Spleen (tissue), 11 donors: Measurements from ENCODE around the gene PEX7. TPM values are rescaled to one million over a fixed set of nuclear protein-coding genes. Genes with fewer than 3 reads are reported as not detected.

Source experiments
- DNase-seq: peaks from one replicate; pipeline ENCODE4 v3.0.0-alpha.2; 2020
- H3K27ac ChIP-seq, 8 donors: fragments of 200-600 bp; sonication (generic) in 7 of 8; 1 replicate in 4 of 8; 2 replicates in 4 of 8; pipeline versions ENCODE4 v1.5.0 to v1.8.0; 2016 to 2021; ENCODE audit warnings: inconsistent platforms in 4 of 8, mild to moderate bottlenecking in 4 of 8, moderate library complexity in 1 of 8
- H3K27me3 ChIP-seq, 7 donors: fragments of 200-600 bp; sonication (generic) in 6 of 7; replicated peaks in 1 of 7; 1 replicate in 4 of 7; 2 replicates in 3 of 7; pipeline versions ENCODE4 v1.5.0 to v1.8.0; 2016 to 2021; ENCODE audit warnings: inconsistent platforms in 3 of 7, mild to moderate bottlenecking in 1 of 7
- H3K36me3 ChIP-seq, 6 donors: fragments of 200-600 bp; sonication (generic) in 5 of 6; 1 replicate in 4 of 6; 2 replicates in 2 of 6; pipeline versions ENCODE4 v1.5.0 to v1.8.0; 2016 to 2021; ENCODE audit warnings: inconsistent platforms in 2 of 6
- H3K4me1 ChIP-seq, 6 donors: fragments of 200-600 bp; sonication (generic) in 5 of 6; 1 replicate in 3 of 6; 2 replicates in 3 of 6; pipeline versions ENCODE4 v1.5.0 to v1.8.0; 2016 to 2021; ENCODE audit warnings: inconsistent platforms in 3 of 6
- H3K4me3 ChIP-seq, 8 donors: fragments of 200-600 bp; sonication (generic) in 7 of 8; 1 replicate in 4 of 8; 2 replicates in 4 of 8; pipeline versions ENCODE4 v1.5.0 to v1.8.0; 2016 to 2021; ENCODE audit warnings: inconsistent platforms in 4 of 8, mild to moderate bottlenecking in 4 of 8, moderate library complexity in 2 of 8
- H3K9me3 ChIP-seq, 8 donors: fragments of 200-600 bp; sonication (generic) in 7 of 8; 1 replicate in 4 of 8; 2 replicates in 4 of 8; pipeline versions ENCODE4 v1.5.0 to v1.8.0; 2016 to 2021; ENCODE audit warnings: inconsistent platforms in 4 of 8
- POLR2A ChIP-seq, 3 donors: fragments of 450-650 bp; IDR thresholded peaks; one replicate each; pipeline ENCODE4 v1.5.1; 2017; ENCODE audit warnings: antibody characterized with exemption in 3 of 3, mild to moderate bottlenecking in 1 of 3
- POLR2AphosphoS5 ChIP-seq, 3 donors: sonication (generic); formaldehyde crosslinking; IDR thresholded peaks; one replicate each; pipeline ENCODE4 v1.5.1; 2017; ENCODE audit warnings: antibody characterized with exemption in 3 of 3
- WGBS, 5 donors: extraction: QIAGEN DNeasy Blood & Tissue Kit in 3 of 5; methylation state at CpG; one replicate each; pipeline versions ENCODE4 v1.1.5 to v1.1.7; 2013 to 2018; 5-methylcytosine and 5-hydroxymethylcytosine counted together
- intact Hi-C: fragments of 100-400 bp; cut with DNase I; formaldehyde crosslinking; loops from one replicate; pipeline ENCODE4 v1.15.0; 2023; ENCODE audit warnings: low total_unique reads
- polyA plus RNA-seq, 3 donors: library from polyadenylated mRNA; stranded (reverse); fragments of 200-250 nt; gene quantifications; one replicate each; pipeline ENCODE4 v1.2.1, GENCODE V29; 2013
- total RNA-seq, 7 donors: library from RNA; depleted of rRNA in 3 of 7; stranded (reverse); fragments of >200 nt in 3 of 7; fragmentation: NEBNext Ultra II Directional in 4 of 7; extraction: Animal tissue kit (Norgen Biotek cat#: 25700) in 4 of 7; gene quantifications; one replicate each; pipeline versions ENCODE4 v1.1.0 to v1.2.1, GENCODE V29; 2016 to 2021
- TF ChIP-seq, protein P1 (sequence below), 11 experiments: fragments of 200-600 bp in 7 of 11; fragments of 450-650 bp in 4 of 11; sonication (generic) in 4 of 11; IDR thresholded peaks in 8 of 11; conservative IDR thresholded peaks in 3 of 11; 1 replicate in 7 of 11; 2 replicates in 4 of 11; pipeline versions ENCODE4 v1.4.0 to v1.8.0; 2016 to 2021; ENCODE audit warnings: antibody characterized with exemption in 11 of 11, inconsistent platforms in 4 of 11, mild to moderate bottlenecking in 1 of 11
- donor health status: healthy with polysubstance abuse.
- donor health status: DM: no; HTN: no; CAD: no; lungs with moderate emphysema.
- donor health status: DM: no; HTN: no; CAD: no.
- donor health status: Bipolar disorder and iron deficiency.
- donor health status: healthy.
- donor health status: DM: no; HTN: no; CAD: no.
- donor health status: DM: yes; HTN: yes; CAD: no.

Gene PEX7
- total and polyA plus RNA-seq, 10 donors: 2.2 to 6.4 (median 5.0) TPM

DNA sequence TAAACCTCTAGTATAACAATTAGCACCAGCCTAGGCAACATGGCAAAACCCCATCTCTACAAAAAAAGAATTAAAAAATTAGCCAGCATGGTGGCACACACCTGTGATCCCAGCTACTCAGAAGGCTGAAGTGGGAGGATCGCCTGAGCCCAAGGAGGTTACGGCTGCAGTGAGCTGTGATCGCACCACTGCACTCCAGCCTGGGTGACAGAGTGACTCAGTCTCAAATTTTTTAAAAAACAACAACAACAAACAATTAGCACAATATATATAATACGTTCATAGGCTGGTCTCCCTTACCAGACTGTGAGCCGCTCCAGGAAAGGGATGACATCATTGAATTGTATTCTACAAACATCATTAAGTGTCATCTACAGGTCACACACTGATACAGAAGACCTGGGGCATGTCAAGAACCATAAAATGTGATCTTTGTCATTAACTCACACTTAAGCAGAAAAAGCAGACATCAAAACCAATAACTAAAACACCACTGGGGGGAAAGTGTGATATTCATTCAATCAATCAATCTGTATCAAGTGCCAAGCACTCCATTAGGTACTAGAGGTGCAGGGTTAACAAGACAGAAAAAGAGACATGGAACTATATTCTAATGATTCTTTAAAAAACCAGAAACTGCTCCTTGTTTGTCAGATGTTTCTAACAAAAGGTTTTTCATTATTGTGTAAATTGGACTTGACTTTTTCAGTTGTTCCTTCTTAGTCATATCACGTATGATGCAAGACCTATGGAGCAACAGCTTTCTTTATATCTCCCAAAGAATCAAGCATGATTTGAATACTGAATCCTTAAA, 48.0 kb upstream of the PEX7 start:
- whole genome bisulfite sequencing, 5 donors: 63 to 81% (median 73%) methylated on average over 6 of the region's 6 CpGs
- TF ChIP-seq POLR2A (IDR thresholded peaks at IDR 0.05) (no peak), POLR2AphosphoS5 (IDR thresholded peaks at IDR 0.05) (no peak)
- TF ChIP-seq, protein P1, sequence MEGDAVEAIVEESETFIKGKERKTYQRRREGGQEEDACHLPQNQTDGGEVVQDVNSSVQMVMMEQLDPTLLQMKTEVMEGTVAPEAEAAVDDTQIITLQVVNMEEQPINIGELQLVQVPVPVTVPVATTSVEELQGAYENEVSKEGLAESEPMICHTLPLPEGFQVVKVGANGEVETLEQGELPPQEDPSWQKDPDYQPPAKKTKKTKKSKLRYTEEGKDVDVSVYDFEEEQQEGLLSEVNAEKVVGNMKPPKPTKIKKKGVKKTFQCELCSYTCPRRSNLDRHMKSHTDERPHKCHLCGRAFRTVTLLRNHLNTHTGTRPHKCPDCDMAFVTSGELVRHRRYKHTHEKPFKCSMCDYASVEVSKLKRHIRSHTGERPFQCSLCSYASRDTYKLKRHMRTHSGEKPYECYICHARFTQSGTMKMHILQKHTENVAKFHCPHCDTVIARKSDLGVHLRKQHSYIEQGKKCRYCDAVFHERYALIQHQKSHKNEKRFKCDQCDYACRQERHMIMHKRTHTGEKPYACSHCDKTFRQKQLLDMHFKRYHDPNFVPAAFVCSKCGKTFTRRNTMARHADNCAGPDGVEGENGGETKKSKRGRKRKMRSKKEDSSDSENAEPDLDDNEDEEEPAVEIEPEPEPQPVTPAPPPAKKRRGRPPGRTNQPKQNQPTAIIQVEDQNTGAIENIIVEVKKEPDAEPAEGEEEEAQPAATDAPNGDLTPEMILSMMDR (IDR thresholded peaks at IDR 0.05 in 8 of 11, conservative IDR thresholded peaks at IDR 0.05 in 3 of 11): no peak
- no peak overlapping the region for H3K4me3 ChIP-seq

DNA sequence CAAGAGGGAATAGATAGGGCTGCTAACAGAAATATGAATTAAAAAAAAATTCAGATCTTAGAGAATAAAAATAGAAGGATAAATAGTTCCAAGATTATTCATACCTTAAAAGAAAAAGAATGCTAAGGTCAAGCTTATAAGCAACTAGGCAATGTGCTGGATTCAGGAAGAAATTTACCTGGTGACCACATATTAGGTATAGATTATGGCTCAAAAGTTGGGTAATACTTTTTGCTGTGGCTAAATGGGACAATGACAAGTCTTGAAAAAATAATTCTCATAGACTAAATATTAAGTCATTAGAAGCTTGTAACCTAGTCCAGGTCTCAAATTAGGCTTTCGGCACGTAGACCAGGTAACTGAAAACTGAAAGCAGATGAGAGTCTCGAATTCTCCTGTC, 47.3 kb upstream of the PEX7 start:
- Histone ChIP-seq H3K4me1 (peaks cover 20 to 93% (median 54%) of the 10 kb centered on the region in 6 donors), H3K9me3 (no peaks in the 10 kb centered on the region), H3K36me3 (no peaks in the 10 kb centered on the region), H3K27me3 (no peaks in the 10 kb centered on the region), H3K4me3 (no peak overlapping the region), H3K27ac (peak overlapping the region in 5 of 8 donors; percentile 37 to 77 (median 71))
- intact Hi-C loops: no loop called here
- no peak for DNase-seq
- TF ChIP-seq POLR2A (IDR thresholded peaks at IDR 0.05): no peak
- TF ChIP-seq, protein P1 (IDR thresholded peaks at IDR 0.05 in 8 of 11, conservative IDR thresholded peaks at IDR 0.05 in 3 of 11): no peak
- TF ChIP-seq POLR2AphosphoS5 (IDR thresholded peaks at IDR 0.05): no peak
- WGBS, 5 donors: 76 to 91% (median 84%) methylated on average over 3 of the region's 3 CpGs

More for the DNA sequence above, 48.0 kb upstream of the PEX7 start:
- Histone ChIP-seq H3K4me1 (peaks cover 20 to 91% (median 54%) of the 10 kb centered on the region in 6 donors), H3K27ac (peak overlapping the region in 5 of 8 donors; percentile 37 to 77 (median 71)), H3K36me3 (no peaks in the 10 kb centered on the region), H3K9me3 (no peaks in the 10 kb centered on the region), H3K27me3 (no peaks in the 10 kb centered on the region)
- intact Hi-C loops: no loop called here
- DNase-seq: no peak

DNA sequence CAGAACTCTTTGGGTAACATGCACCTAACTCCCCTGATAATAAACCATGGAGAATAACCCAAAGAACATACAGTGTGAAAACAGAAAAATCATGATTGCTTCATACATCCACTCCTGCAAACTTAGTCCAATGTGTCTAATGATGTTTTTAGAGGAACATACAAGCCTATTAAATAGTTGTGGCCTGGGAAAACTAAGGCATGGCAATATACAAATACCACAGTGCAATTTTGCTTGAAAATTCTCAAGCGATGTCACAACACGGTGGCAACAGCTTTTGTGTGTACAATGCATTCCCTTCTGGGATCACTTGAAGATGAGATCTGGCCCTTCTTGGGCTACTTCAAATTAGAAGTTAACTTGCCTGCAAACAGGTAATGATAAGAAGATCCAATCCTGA, 46.8 kb upstream of the PEX7 start:
- H3K27me3 ChIP-seq: no peaks in the 10 kb centered on the region
- H3K9me3 ChIP-seq: no peaks in the 10 kb centered on the region
- H3K36me3 ChIP-seq: no peaks in the 10 kb centered on the region
- intact Hi-C loops: no loop called here
- peaks cover 20 to 93% (median 51%) of the 10 kb centered on the region in 6 donors for H3K4me1 ChIP-seq
- peak overlapping the region in 4 of 8 donors; percentile 37 to 77 (median 72) for H3K27ac ChIP-seq
- DNase-seq: no peak
- no peak overlapping the region for H3K4me3 ChIP-seq
- no peak for TF ChIP-seq POLR2A (IDR thresholded peaks at IDR 0.05)
- TF ChIP-seq, protein P1 (IDR thresholded peaks at IDR 0.05 in 8 of 11, conservative IDR thresholded peaks at IDR 0.05 in 3 of 11): no peak
- TF ChIP-seq POLR2AphosphoS5 (IDR thresholded peaks at IDR 0.05): no peak
- 73 to 96% (median 89%) methylated on average over 2 of the region's 2 CpGs for WGBS, 5 donors

DNA sequence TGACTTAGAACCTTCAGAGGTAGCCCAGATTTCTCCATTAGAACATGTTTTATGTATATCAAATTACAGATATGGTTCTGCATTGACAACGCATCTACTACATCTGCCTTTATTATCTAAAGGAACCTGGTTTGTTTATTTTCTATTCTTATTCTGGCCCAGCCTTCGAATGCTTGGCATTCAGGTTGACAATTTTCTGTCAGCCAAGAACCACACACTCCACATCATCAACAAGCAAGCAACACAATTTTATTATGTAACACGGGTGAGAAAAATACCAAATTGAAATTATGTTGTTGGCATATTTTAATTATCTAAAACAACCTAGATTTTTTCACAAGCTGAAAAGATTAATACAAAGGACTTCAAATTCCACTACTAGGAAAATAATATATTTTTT, 44.7 kb upstream of the PEX7 start:
- no peaks in the 10 kb centered on the region for H3K27me3 ChIP-seq
- no peak for DNase-seq
- TF ChIP-seq, protein P1 (IDR thresholded peaks at IDR 0.05 in 8 of 11, conservative IDR thresholded peaks at IDR 0.05 in 3 of 11): no peak
- no peak for TF ChIP-seq POLR2A (IDR thresholded peaks at IDR 0.05)
- no peak for TF ChIP-seq POLR2AphosphoS5 (IDR thresholded peaks at IDR 0.05)
- intact Hi-C loops: no loop called here
- 93 to 98% (median 95%) methylated on average over 3 of the region's 3 CpGs for WGBS, 5 donors
- H3K4me3 ChIP-seq: no peak overlapping the region
- H3K9me3 ChIP-seq: no peaks in the 10 kb centered on the region
- H3K36me3 ChIP-seq: no peaks in the 10 kb centered on the region
- peaks cover 10 to 93% (median 50%) of the 10 kb centered on the region in 6 donors for H3K4me1 ChIP-seq
- no peak overlapping the region for H3K27ac ChIP-seq
